H1 (cell line): ENCODE data around the gene CLEC16A.

ENCODE experiments used
- FOSL1 ChIP-seq: IDR thresholded peaks from 2 replicates; pipeline ENCODE4 v1.6.1; 2011; ENCODE audit warnings: mild to moderate bottlenecking, low read depth, low read length, moderate library complexity; ENCODE audit not compliant: insufficient read depth
- GABPA ChIP-seq: IDR thresholded peaks from 2 replicates; pipeline ENCODE4 v1.6.1; 2011; ENCODE audit warnings: mild to moderate bottlenecking, low read length, moderate library complexity, borderline replicate concordance; ENCODE audit not compliant: insufficient read depth
- HDAC6 ChIP-seq: IDR thresholded peaks from one replicate; pipeline ENCODE4 v1.7.1; 2012; ENCODE audit warnings: low read depth, mild to moderate bottlenecking, inconsistent platforms, low read length, moderate library complexity
- PHF8 ChIP-seq: fragments of 200-600 bp; sonication (generic); conservative IDR thresholded peaks from 2 replicates; pipeline ENCODE4 v1.7.1; 2012; ENCODE audit warnings: low read depth, mild to moderate bottlenecking, inconsistent platforms, low read length, moderate library complexity
- POLR2A ChIP-seq, 2 experiments: IDR thresholded peaks; 1 replicate in 1 of 2; 2 replicates in 1 of 2; pipeline ENCODE4 v1.6.1; 2011; ENCODE audit warnings: low read depth in 2 of 2, low read length in 2 of 2, mild to moderate bottlenecking in 2 of 2; ENCODE audit errors: control extremely low read depth in 1 of 2
- POLR2AphosphoS5 ChIP-seq: IDR thresholded peaks from 2 replicates; pipeline ENCODE4 v1.6.1; 2011; ENCODE audit warnings: low read depth, low read length
- RFX5 ChIP-seq: IDR thresholded peaks from 2 replicates; pipeline ENCODE4 v1.6.1; 2011; ENCODE audit warnings: low read depth, low read length, improper control_type of control experiment, borderline replicate concordance
- TCF12 ChIP-seq: IDR thresholded peaks from 2 replicates; pipeline ENCODE4 v1.6.1; 2011; ENCODE audit warnings: low read depth, mild to moderate bottlenecking, low read length
- YY1 ChIP-seq: IDR thresholded peaks from 2 replicates; pipeline ENCODE4 v1.6.1; 2011; ENCODE audit warnings: low read depth, mild to moderate bottlenecking, low read length
- TF ChIP-seq, protein P1 (sequence below), 3 experiments: IDR thresholded peaks; 1 replicate in 2 of 3; 2 replicates in 1 of 3; pipeline versions ENCODE4 v1.5.1 to v1.6.1; 2011; ENCODE audit warnings: low read length in 3 of 3, mild to moderate bottlenecking in 3 of 3, inconsistent platforms in 2 of 3, low read depth in 1 of 3, moderate library complexity in 1 of 3; ENCODE audit not compliant: insufficient read depth in 1 of 3; ENCODE audit errors: control extremely low read depth in 1 of 3

DNA sequence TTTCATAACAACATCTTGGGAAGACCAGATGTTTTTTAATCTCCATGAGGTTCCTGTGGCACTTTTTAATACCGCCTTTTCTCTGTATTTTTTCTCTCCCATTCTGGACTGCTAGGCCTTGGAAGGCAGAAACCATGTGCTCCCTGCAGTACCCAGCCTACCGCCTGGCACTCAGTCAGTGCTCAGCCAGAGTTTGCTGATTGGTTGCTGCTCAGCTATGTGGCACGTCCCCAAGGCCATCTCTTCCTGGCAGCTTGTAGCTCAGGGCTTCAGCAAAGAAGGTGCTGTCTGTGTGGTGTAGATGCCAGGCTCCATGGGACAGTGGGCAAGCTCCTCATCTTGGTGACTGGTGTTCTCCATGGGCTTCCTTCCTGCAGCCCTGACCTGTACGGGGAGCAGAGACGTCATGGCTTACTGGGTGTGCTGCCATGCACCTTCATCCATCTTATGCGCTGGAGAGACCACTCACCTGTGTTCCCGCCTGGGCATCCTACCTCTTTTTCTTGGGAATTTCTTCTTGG lies 86.7 kb downstream of the CLEC16A start:
- no peak for TF ChIP-seq PHF8
- no peak for TF ChIP-seq HDAC6
- no peak for TF ChIP-seq POLR2A (IDR thresholded peaks at IDR 0.05; ENCODE audit: control extremely low read depth in 1 of 2, low read depth in 2 of 2, low read length in 2 of 2)
- no peak for TF ChIP-seq FOSL1
- TF ChIP-seq, protein P1, sequence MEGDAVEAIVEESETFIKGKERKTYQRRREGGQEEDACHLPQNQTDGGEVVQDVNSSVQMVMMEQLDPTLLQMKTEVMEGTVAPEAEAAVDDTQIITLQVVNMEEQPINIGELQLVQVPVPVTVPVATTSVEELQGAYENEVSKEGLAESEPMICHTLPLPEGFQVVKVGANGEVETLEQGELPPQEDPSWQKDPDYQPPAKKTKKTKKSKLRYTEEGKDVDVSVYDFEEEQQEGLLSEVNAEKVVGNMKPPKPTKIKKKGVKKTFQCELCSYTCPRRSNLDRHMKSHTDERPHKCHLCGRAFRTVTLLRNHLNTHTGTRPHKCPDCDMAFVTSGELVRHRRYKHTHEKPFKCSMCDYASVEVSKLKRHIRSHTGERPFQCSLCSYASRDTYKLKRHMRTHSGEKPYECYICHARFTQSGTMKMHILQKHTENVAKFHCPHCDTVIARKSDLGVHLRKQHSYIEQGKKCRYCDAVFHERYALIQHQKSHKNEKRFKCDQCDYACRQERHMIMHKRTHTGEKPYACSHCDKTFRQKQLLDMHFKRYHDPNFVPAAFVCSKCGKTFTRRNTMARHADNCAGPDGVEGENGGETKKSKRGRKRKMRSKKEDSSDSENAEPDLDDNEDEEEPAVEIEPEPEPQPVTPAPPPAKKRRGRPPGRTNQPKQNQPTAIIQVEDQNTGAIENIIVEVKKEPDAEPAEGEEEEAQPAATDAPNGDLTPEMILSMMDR (IDR thresholded peaks at IDR 0.05; ENCODE audit: control extremely low read depth in 1 of 3, insufficient read depth in 1 of 3, low read depth in 1 of 3, low read length in 3 of 3): no peak
- TF ChIP-seq RFX5: no peak
- no peak for TF ChIP-seq POLR2AphosphoS5
- no peak for TF ChIP-seq GABPA
- TF ChIP-seq TCF12: no peak
- TF ChIP-seq YY1: no peak
